ENCODE data around the gene ZNF322.
"Not testable (repeated sequence)": the region's sequence is repeated elsewhere in the genome, so short reads cannot be mapped to it uniquely, and the experiment has no call there.

ZNF322 gene

DNA sequence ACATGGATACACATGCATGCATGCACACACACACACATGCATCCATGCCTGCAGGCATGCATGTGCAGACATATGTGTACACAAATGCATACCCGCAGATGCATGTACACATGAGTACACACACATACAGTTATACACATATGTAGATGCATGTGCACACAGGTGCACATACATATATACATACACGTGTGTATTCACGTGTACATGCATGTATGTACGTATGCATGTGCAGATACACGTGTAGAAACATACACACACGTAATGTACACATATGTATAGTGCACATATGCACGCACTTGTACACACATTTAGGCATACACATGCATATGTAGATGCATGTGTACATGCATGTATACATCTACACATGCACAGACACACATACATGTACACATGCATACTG lies 11.0 kb upstream of the ZNF322 start:
- H3K36me3 ChIP-seq (ENCODE audit: insufficient read depth); H3K4me1 ChIP-seq (ENCODE audit: low read depth, poor library complexity, severe bottlenecking); H3K4me2 ChIP-seq; H3K79me2 ChIP-seq (ENCODE audit: insufficient read depth, low read depth); H4K20me1 ChIP-seq (ENCODE audit: insufficient read depth); H3K4me3 ChIP-seq (IDR thresholded peaks at IDR 0.05; ENCODE audit: insufficient read depth, low read depth, low read length); H3K27ac ChIP-seq; H2AFZ ChIP-seq (ENCODE audit: low read depth); H3K27me3 ChIP-seq (ENCODE audit: insufficient read depth, low read depth); H3K9ac ChIP-seq: not testable (repeated sequence)

DNA sequence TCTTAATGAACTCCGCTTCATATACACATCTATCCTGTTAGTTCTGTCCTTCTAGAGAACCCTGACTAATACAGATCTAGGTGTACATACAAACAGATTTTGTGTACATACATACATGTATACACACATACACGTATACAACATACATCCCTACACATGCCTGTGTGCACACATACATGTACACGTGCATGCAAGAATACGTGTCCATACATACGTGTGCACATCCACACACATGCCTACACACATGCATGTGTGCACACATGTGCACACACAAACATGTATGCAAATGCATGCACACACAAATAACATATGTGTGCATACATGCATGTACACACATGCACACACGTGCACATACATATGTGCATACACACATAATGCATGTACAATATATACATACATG lies 10.5 kb upstream of the ZNF322 start:
- H3K79me2 ChIP-seq (ENCODE audit: insufficient read depth, low read depth); H3K27me3 ChIP-seq (ENCODE audit: insufficient read depth, low read depth); H4K20me1 ChIP-seq (ENCODE audit: insufficient read depth); H3K4me2 ChIP-seq; H3K27ac ChIP-seq; H3K36me3 ChIP-seq (ENCODE audit: insufficient read depth); H3K9ac ChIP-seq; H2AFZ ChIP-seq (ENCODE audit: low read depth); H3K4me1 ChIP-seq (ENCODE audit: low read depth, poor library complexity, severe bottlenecking); H3K4me3 ChIP-seq (IDR thresholded peaks at IDR 0.05; ENCODE audit: insufficient read depth, low read depth, low read length): not testable (repeated sequence)

DNA sequence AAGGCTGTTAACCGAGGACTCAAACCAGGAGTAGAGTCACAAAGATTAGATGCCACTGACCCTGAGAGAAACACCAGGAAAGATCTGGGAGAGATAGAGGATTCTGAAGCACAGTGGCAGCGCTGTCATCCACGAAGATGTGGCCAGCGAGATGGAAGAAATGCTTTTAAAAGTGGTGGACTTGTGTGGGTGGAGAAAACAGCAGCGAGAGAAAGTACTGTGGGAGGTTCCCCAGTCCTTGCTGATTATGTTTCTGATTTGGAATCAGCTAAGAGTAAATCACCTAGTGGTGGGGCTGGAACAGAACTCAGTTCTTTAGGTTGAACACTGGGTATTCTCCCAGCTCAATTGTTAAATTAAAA lies 435 bp upstream of the ZNF322 start:
- Histone ChIP-seq H3K4me1 (ENCODE audit: low read depth, poor library complexity, severe bottlenecking) (peaks cover 17% of the 10 kb centered on the region), H3K27me3 (ENCODE audit: insufficient read depth, low read depth) (no peaks in the 10 kb centered on the region), H3K36me3 (ENCODE audit: insufficient read depth) (no peaks in the 10 kb centered on the region), H3K27ac (peak overlapping the region; percentile 26; the same call in 1 of the 2 replicates), H3K4me3 (IDR thresholded peaks at IDR 0.05; ENCODE audit: insufficient read depth, low read depth, low read length) (no peak overlapping the region), H2AFZ (ENCODE audit: low read depth) (peak overlapping the region; percentile 84), H3K9ac (peak overlapping the region; percentile 64), H3K4me2 (peak overlapping the region; percentile 69), H4K20me1 (ENCODE audit: insufficient read depth) (no peaks in the 10 kb centered on the region), H3K79me2 (ENCODE audit: insufficient read depth, low read depth) (0 out of 2 replicates have a peak, but pooled peaks cover 5% of the 10 kb centered on the region)
- TF ChIP-seq, protein P1, sequence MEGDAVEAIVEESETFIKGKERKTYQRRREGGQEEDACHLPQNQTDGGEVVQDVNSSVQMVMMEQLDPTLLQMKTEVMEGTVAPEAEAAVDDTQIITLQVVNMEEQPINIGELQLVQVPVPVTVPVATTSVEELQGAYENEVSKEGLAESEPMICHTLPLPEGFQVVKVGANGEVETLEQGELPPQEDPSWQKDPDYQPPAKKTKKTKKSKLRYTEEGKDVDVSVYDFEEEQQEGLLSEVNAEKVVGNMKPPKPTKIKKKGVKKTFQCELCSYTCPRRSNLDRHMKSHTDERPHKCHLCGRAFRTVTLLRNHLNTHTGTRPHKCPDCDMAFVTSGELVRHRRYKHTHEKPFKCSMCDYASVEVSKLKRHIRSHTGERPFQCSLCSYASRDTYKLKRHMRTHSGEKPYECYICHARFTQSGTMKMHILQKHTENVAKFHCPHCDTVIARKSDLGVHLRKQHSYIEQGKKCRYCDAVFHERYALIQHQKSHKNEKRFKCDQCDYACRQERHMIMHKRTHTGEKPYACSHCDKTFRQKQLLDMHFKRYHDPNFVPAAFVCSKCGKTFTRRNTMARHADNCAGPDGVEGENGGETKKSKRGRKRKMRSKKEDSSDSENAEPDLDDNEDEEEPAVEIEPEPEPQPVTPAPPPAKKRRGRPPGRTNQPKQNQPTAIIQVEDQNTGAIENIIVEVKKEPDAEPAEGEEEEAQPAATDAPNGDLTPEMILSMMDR (conservative IDR thresholded peaks at IDR 0.05; ENCODE audit: low read depth, low read length), result no peak

DNA sequence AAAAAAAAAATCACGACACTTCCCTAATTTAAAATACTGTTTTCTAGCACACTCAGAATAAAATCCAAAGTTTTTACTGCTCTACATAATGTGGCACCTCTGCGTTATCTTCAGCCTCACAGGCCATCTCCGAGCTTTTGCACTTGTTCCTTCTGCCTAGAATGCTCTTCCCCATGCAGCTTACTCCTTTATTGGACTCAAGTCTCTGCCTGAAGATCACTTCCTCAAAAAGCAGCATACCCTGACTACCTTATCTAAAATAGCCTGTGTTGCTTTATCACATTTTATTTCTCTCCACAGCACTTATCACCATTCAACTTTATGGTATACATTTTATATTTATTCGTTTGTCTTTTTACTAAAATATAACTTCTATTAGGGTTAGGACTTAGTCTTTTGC lies 2.3 kb downstream of the ZNF322 start:
- 0 out of 2 replicates have a peak, but pooled peaks cover 5% of the 10 kb centered on the region for H3K79me2 ChIP-seq (ENCODE audit: insufficient read depth, low read depth)
- peaks cover 17% of the 10 kb centered on the region for H3K4me1 ChIP-seq (ENCODE audit: low read depth, poor library complexity, severe bottlenecking)
- TF ChIP-seq, protein P1 (conservative IDR thresholded peaks at IDR 0.05; ENCODE audit: low read depth, low read length), result no peak
- no peak overlapping the region for H3K9ac ChIP-seq
- no peaks in the 10 kb centered on the region; the same call in 1 of the 2 replicates for H3K36me3 ChIP-seq (ENCODE audit: insufficient read depth)
- H3K4me3 ChIP-seq (IDR thresholded peaks at IDR 0.05; ENCODE audit: insufficient read depth, low read depth, low read length), result no peak overlapping the region
- no peak overlapping the region for H3K4me2 ChIP-seq
- no peak overlapping the region for H2AFZ ChIP-seq (ENCODE audit: low read depth)
- H4K20me1 ChIP-seq (ENCODE audit: insufficient read depth), result no peaks in the 10 kb centered on the region
- H3K27me3 ChIP-seq (ENCODE audit: insufficient read depth, low read depth), result no peaks in the 10 kb centered on the region
- no peak overlapping the region for H3K27ac ChIP-seq

DNA sequence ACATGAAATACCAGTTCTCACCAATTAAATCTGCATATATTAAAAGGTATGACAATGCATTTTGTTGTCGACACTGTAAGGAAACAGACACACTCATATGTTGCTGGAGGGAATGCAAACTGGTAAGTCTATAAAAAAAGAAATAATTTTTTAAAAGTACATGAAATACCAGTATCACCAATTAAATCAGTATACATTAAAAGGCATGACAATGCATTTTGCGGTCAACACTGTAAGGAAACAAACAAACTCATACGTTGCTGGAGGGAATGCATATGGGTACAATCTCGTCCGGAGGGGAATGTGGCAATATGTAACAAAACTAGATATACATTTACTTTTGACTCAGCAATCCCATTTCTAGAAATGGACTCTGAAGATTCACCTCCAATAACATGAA lies 6.5 kb downstream of the ZNF322 start:
- H4K20me1 ChIP-seq (ENCODE audit: insufficient read depth), result no peaks in the 10 kb centered on the region
- H3K79me2 ChIP-seq (ENCODE audit: insufficient read depth, low read depth), result no peaks in the 10 kb centered on the region

More for the DNA sequence above, 6.5 kb downstream of the ZNF322 start:
- H3K27ac ChIP-seq, result no peak overlapping the region
- H3K4me1 ChIP-seq (ENCODE audit: low read depth, poor library complexity, severe bottlenecking), result peaks cover 3% of the 10 kb centered on the region
- TF ChIP-seq, protein P1 (conservative IDR thresholded peaks at IDR 0.05; ENCODE audit: low read depth, low read length), result no peak
- no peaks in the 10 kb centered on the region for H3K27me3 ChIP-seq (ENCODE audit: insufficient read depth, low read depth)
- H3K4me2 ChIP-seq, result no peak overlapping the region
- H2AFZ ChIP-seq (ENCODE audit: low read depth), result no peak overlapping the region
- H3K9ac ChIP-seq, result no peak overlapping the region
- H3K36me3 ChIP-seq (ENCODE audit: insufficient read depth), result no peaks in the 10 kb centered on the region; the same call in none of the 2 replicates
- no peak overlapping the region for H3K4me3 ChIP-seq (IDR thresholded peaks at IDR 0.05; ENCODE audit: insufficient read depth, low read depth, low read length)
